ENCODE measurements around the gene ABCC4. TPM values are rescaled to one million over a fixed set of nuclear protein-coding genes. Genes with fewer than 3 reads are reported as not detected.

ABCC4 gene
- total and polyA plus RNA-seq, 10 donors, result 1.4 to 21.0 (median 13.3) TPM

DNA sequence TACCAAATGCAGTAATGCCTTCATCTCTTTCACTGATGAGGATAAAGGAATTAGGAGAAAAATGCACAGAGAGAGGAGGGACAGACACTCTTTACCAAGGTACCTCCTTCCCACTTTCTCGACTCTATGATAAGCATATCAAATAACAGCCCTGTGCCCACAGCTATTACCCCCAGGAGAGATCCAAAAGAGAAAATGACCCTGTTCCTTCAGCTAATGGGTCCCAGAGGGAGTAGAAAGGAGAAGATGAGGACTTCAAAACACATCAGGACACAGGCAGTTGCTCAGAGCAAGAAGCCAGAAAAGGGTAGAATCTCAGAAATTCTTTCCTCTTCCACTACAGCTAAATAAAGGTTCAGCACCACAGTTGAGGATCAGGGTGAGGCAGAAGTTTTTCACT, 80.6 kb downstream of the ABCC4 start:
- Histone ChIP-seq H3K4me1 (no peaks in the 10 kb centered on the region), H3K27me3 (replicated peaks in 1 of 7) (no peaks in the 10 kb centered on the region), H3K27ac (no peak overlapping the region), H3K4me3 (no peak overlapping the region), H3K36me3 (peaks cover 0 to 4% (median 0%) of the 10 kb centered on the region in 6 donors), H3K9me3 (no peaks in the 10 kb centered on the region)
- WGBS, 5 donors, result 89 to 100% (median 90%) methylated on average over 1 of the region's 1 CpG
- TF ChIP-seq POLR2AphosphoS5 (IDR thresholded peaks at IDR 0.05) (no peak), POLR2A (IDR thresholded peaks at IDR 0.05) (no peak)
- TF ChIP-seq, protein P1, sequence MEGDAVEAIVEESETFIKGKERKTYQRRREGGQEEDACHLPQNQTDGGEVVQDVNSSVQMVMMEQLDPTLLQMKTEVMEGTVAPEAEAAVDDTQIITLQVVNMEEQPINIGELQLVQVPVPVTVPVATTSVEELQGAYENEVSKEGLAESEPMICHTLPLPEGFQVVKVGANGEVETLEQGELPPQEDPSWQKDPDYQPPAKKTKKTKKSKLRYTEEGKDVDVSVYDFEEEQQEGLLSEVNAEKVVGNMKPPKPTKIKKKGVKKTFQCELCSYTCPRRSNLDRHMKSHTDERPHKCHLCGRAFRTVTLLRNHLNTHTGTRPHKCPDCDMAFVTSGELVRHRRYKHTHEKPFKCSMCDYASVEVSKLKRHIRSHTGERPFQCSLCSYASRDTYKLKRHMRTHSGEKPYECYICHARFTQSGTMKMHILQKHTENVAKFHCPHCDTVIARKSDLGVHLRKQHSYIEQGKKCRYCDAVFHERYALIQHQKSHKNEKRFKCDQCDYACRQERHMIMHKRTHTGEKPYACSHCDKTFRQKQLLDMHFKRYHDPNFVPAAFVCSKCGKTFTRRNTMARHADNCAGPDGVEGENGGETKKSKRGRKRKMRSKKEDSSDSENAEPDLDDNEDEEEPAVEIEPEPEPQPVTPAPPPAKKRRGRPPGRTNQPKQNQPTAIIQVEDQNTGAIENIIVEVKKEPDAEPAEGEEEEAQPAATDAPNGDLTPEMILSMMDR (IDR thresholded peaks at IDR 0.05 in 8 of 11, conservative IDR thresholded peaks at IDR 0.05 in 3 of 11), result no peak
- intact Hi-C loops (cut with DNase I; ENCODE audit: low total_unique reads), result no loop called here
- DNase-seq, result no peak

DNA sequence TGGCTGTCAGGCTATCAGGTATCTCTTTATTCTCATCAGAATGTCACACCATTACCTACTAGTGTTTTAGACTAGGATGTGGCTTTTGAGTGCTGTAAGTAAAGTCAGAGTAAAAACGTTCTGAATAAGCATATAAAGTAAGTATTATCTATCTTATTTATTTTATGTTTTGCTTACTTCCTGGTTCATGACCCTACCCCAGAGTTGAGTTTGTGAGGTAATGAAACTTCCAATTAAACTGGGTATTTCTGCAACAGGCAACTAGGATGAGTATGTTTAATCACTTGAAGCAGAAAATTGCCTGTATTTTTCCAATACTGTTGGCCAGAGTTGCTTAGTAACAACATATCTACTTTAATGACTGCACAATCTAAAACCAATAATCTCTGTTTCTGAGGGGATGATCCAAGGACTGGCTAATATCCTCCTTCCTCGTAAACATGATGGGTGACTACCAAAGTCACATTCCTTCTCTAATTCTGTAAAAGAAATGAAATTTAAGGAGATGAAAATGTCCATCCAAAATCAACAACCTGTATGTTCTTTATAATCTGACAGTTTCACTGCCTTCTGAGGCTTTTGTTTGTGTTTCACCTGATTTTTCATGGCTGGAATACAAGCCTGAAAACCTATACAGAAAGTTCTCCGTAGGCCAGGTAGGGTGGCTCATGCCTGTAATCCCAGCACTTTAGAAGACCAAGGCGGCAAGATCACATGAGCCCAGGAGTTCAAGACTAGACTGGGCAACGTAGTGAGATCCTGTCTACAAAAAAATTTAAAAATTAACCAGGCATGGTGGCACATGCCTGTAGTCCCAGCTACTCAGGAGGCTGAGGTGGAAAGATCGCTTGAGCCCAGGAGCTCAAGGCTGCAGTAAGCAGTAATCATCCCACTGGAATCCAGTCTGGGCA, 83.1 kb downstream of the ABCC4 start:
- Histone ChIP-seq H3K27me3 (replicated peaks in 1 of 7) (no peaks in the 10 kb centered on the region), H3K4me3 (no peak overlapping the region), H3K27ac (no peak overlapping the region), H3K36me3 (peaks cover 0 to 4% (median 0%) of the 10 kb centered on the region in 6 donors), H3K4me1 (no peaks in the 10 kb centered on the region), H3K9me3 (no peaks in the 10 kb centered on the region)
- WGBS, 5 donors, result 69 to 78% (median 74%) methylated on average over 6 of the region's 6 CpGs
- DNase-seq, result no peak
- TF ChIP-seq POLR2A (IDR thresholded peaks at IDR 0.05) (no peak), POLR2AphosphoS5 (IDR thresholded peaks at IDR 0.05) (no peak)
- TF ChIP-seq, protein P1 (IDR thresholded peaks at IDR 0.05 in 8 of 11, conservative IDR thresholded peaks at IDR 0.05 in 3 of 11), result no peak
- intact Hi-C loops (cut with DNase I; ENCODE audit: low total_unique reads), result no loop called here

DNA sequence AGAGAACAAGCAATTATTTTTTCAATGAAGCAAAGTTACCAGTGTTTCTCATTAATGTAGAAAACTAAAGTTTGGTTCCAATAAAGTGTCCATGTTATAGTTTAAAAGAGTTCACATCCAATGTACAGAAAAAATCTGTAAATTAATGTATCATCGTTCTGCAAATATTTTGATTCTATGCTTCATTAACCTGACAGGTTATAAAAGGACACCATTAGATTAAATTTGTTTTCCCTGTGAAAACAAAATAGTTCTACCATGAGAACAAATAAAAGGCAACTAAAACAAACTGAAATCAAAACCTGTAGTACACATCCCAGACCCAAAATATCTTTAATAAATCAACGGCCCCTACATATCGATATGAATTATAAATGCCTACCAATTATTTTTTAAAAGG, 85.1 kb downstream of the ABCC4 start:
- Histone ChIP-seq H3K4me3 (no peak overlapping the region), H3K36me3 (peaks cover 0 to 4% (median 0%) of the 10 kb centered on the region in 6 donors), H3K9me3 (no peaks in the 10 kb centered on the region), H3K27me3 (replicated peaks in 1 of 7) (no peaks in the 10 kb centered on the region), H3K4me1 (no peaks in the 10 kb centered on the region), H3K27ac (no peak overlapping the region)
- TF ChIP-seq POLR2A (IDR thresholded peaks at IDR 0.05) (no peak), POLR2AphosphoS5 (IDR thresholded peaks at IDR 0.05) (no peak)
- TF ChIP-seq, protein P1 (IDR thresholded peaks at IDR 0.05 in 8 of 11, conservative IDR thresholded peaks at IDR 0.05 in 3 of 11), result no peak
- WGBS, 5 donors, result 87 to 93% (median 89%) methylated on average over 3 of the region's 3 CpGs
- intact Hi-C loops (cut with DNase I; ENCODE audit: low total_unique reads), result no loop called here
- no peak for DNase-seq

Measured in spleen (tissue), 11 donors.